MV-4-11 (cell line): ENCODE data around the gene PRKN.
"Not testable (repeated sequence)": the region's sequence is repeated elsewhere in the genome, so short reads cannot be mapped to it uniquely, and the experiment has no call there.

Experiments used
- DNase-seq: peaks from one replicate; lab custom pipeline; 2025; lab: John Stamatoyannopoulos, UW

Gene PRKN

DNA sequence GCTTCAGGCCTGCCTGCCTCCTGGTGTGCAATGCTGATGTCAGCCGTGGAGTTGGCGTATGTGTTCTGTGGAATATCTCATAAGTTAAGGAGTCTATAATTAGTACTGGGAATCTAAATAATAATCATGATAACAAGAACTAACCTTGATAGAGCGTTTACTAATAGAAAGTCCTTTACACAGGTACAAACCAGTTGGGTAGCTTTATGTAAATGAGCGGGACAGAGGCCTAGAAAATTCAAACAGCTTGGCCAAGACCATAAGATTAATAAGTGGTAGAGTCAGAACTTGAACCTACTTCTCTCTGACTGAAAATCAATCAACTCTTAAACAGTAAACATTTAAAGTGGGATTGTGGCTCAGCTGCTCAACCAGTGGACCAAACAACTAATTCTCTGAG is 882.8 kb downstream of the PRKN start:
- no peak for DNase-seq

DNA sequence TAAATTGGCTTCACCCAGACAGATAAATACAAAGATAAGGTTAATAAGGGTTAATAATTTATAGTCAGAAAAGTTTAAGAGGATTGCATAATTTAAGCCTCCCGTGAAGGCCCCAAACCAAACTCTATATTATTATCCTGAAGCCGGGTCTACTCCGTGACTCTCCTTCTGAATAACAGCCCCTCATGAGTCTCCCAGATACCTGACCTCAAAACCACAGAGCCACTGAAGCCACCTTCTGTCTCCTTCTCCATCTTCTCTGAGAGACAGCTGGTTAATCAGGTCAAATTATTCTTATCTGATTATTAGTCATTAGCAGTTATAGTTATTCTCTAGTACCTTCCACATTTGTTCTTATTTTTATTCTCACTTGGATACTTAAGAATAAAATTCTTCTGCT is 884.5 kb downstream of the PRKN start:
- DNase-seq: no peak

DNA sequence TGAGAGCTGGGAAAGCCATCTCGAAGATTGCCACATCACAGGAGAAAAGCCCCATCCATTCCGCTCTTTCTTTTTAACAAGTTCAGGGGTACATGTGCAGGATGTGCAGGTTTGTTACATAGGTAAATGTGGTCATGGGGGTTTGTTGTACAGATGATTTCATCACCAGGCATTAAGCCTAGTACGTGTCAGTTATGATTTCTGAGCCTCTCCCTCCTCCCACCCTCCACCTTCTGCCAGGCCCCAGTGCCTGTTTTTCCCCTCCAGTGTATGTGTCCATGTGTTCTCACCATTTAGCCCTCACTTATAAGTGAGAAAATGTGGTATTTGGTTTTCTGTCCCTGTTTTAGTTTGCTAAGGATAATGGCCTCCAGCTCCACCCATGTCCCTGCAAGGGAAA is 887.2 kb downstream of the PRKN start:
- DNase-seq: no peak

DNA sequence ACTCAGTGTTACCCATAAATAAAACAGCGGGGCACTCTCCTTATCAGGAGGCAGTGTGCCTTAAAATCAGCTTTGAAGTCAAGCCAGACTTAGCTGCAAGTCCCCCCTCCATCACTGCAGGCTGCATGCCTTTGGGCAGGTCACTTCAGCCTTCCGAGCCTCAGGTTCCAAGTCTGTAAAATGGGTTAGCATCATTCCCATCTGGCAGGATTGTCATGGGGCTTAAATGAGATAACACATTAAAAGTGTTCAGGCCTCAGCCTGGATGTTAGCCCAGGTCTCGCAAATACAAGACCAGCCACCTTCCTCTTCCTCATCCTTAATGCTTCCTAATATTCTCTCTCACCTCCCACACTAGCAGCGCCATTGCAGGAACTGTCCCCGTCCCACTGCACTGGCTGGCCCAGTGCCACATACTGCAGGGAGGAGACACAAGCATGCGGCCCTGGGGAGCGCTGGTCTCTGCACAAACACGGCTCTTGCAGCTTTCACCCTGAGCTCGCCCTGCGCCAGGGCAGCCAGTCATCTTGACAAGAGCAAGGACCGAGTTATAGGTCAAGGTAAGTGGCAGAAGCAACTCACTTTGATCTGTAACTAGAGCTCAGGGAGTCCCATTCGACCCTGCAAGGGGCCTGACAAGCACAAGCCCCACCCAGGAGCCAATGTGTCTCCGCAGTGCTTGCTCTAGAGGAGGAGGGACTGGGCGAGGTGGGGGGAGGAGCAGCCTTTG is 889.1 kb downstream of the PRKN start:
- no peak for DNase-seq

DNA sequence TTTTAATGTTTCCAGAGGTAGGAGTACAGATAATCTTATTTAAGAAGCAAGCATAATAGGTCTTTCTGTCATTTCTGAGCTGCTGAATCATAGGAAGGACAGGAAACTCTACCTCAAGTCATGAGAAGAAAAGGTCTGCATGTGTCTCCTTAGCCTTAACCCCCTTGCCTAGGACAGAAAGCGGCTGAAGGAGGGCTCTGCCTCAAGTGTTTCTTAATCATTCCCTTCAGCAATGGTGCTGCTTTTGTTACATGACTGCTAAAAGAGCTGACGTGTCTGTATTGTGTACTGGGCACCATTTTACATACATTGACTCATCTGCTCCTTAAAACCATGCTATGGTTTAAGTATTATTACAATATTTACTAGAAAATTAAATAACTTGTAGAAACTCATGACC is 889.7 kb downstream of the PRKN start:
- DNase-seq: no peak

DNA sequence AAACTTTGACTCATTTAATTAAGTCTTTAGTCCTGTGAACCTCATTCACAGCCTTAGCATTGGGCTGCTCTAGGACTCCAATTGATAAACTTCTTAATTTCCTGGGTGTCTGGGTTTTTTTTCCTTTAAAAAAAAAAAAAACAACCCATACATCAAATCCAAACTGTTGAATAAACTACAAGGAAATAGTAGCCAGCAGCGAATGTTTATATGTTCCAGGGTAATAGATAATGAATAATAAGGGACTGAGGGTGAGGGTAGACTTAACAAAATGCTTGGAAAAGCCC is 890.2 kb downstream of the PRKN start:
- DNase-seq: no peak

DNA sequence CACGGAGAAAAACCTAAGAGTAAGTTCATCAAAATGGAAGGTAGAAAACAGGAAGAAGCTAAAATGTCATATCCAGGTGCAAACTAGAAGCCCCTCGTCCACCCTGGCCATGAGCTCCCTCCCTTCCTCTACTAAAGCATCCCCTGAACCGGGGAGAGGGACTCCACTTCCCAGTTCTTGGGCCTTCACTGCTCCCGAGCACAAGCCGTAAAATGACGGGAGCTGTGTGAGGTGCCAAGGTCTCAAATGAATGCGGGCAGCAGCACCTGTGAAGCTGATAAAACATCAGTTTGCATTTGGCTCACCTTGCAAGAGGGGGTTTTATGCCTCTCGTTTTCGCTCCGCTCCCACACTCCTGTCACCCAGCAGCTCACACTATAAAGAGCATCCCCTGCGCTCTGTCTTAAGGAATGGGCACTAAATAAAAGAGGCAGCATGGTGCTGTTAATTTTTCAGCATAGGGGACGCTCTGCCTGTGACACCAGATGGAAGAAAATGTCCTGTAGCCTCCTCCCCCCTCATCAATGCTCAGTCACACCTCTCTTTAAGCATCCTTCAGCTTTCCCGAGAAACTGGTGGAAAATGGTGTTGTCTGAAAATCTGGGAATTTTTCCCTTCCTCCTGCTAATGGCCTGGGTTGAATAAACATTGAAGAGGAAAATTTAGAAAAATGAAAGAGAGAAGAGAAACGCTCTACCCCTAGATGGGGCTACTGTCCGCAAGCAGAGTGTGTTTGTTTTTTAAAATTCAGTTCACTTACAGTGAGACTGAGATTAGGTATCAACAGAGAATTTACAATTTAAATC is 890.7 kb downstream of the PRKN start:
- DNase-seq: no peak

DNA sequence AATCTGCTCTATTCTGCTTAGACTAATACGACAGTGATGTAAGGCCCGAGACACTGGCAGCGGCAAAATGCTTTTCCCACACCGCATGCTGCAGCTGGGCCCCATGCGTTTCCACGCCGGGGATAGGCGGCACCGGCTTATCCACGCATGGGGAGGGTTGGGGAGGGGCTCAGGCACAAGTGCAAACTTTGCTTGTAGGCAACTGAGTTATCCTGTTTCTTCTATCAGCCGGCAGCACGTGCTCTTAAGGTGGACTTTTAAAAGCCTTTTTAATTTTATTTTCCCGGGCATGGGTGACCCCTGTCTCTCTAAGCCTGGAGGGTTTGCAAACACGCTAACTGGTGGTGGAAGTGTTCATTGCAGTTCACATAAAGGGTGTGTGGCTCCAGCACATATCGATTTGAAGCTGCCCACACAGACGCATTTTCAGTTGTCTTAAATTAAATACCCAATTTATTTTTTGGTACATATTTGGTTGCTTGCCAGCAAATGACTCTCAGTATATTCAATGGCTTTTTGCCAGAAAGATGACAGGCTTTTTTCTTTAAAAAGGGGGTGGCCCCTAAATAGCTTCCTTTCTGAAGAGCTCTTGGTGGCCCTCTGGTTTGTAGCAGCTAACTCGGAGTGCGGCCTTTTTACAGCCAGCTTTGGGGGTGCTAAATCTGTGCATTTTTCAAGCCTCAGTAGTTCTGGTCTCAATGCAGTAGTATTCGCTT is 891.9 kb downstream of the PRKN start:
- DNase-seq: no peak

DNA sequence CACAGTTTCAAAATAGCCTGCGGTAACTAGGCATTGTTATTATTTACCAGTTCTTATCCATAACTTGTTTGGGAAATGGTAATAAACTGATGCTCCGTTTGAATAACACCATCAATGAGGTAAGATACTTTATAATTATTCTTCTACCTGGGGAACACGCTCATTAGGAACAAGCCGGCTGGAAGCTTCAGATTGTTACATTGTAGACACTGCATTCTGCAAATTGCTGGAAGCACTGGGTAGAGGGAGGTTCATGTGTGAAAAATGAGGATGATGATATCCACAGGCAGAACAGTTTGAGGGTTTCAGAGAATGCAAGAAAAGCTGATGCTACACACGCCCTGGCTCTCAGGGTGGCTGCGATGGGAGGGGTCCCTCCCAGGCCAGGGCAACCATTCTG is 893.1 kb downstream of the PRKN start:
- DNase-seq: no peak

DNA sequence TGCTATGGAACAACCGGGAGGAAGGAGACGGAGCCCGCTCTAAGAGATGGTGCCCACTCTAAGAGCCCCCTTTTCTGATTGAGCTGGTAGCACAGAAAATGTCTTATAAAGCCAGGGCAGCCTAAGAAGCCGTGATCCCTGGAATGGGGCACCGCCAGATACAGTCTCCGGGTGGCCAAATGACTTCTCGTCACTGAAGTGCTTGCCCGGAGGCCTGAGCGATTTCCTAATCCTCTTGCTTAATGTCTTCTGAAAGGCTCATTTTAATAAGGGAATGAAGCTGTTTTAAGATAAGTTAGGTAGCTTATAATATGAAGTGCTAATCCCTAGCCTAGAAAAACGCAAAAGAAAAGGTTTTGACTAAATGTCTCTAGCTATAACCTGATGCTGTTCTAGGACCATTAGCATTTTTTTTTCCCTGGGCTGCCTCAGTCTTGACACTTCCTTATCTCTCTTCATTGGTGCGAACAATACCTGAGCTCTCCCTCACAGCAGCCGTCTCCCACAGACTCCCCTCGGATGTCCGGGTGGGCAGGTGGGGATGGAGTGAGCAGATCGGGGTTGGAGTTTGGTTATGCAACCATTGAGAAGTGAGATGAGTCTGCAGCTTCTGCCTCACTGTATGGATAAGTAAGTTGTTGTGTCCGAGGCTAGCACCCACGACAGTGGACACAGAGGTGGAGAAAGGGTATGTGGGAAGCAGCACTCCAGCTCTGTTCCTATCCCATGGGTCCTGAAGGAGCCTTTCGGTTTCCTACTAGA is 894.3 kb downstream of the PRKN start:
- no peak for DNase-seq

DNA sequence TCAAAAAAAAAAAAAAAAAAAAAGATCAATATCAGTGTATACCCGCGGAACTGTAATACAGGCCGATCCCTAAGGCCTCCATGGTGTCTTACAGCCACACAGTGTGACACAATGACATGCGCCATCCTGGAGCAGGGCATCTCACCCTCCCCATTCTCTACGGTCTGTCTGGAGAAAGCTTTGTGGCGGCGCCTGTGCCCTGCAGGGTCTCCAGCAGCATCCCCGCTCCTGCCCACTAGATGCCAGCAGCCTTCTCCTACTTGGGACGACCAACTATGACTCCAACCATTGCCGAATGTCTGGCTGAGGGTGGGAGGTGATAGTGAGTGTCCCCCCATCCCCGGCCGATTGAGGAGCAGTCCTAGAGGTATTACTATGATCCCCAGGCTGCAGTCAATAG is 894.9 kb downstream of the PRKN start:
- no peak for DNase-seq

DNA sequence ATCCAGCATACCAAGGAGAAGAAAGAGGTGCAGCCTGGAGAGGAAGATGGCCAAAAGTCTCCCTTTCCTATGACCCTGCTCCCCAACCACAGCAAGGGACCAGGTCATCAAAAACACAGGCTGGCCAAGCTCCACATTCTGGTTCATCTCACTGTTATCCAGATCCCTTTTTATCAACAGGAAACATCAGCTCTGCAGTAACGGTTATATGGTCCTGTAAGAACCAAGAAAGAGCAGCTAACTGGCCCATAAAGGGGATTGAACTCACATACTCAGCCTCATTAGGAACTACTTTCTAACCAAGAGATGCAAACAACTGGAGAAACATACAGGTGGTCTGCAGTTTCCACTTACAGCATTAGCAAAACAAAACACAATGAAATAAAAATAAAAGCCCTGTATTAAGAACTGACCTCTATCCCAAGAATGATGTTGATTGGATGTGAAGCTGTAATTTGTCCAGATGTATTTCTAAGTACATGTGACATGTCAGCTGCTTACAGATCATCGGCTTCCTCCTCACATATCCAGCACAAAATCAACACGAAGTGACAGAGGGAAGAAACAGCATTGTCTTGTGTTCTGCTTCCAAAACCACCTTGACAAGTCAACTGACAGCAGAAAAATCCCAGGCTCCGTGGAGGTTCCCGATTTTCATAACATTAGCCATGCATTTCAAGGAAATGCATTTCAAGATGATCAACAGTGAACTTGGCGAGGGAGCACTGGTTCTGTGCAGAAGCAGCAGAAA is 896.5 kb downstream of the PRKN start:
- no peak for DNase-seq

DNA sequence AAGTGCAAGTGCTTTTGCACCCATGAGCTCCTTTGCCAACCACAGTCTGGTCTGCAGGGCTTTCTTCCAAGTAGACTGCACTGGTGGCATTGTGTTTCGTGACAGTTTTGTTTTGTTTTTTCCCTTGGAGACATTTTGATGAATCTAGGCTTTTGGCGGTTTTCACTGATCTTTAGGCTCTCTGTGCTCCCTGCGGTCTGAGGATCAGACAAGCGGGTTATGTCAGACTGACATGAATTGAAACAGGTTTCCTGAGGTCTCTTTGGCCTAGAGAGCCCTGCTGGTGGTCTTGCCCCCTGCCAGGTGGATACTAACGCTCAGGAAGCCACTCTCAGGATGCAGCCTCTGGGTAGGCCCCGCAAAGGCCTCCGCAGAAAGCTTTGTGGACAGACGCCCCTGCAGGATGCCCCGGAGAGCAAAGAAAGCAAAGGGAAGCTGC is 898.3 kb downstream of the PRKN start:
- DNase-seq: no peak

DNA sequence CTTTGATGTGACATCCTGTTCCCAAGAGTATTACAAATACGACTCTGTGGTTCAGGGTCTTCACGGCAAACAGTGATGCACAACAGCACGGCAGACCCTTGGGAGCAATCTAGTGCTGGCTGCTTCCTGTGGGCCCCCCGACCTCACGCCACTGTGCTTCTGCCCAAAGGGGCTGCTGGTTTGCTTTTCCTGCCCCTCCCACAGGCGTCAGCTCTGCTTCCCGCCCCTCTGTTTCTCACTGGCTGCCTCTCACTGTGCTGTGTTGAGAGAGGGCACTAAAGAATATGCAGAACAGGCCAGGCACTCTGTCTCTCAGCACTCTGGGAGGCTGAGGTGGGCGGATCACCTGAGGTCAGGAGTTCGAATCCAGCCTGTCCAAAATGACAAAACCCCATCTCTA is 899.2 kb downstream of the PRKN start:
- DNase-seq: no peak

DNA sequence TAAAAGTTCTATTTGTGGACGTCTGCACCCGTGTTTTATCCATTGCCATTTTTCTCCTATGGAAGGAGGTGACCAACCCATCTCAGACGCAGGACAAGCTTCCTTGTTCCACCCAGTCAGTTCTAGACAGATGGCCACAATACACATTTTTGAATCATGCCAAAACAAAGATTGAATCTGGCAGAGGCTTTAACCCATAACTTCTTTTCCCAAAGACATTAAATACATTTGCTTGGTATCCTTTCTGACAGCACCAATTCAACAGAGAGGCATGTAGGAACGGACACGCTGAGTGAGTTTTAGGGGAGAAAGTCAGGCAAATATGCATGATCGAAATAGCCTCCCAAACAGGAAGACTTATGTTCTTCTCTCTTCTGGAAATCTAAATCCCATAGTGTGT is 901.1 kb downstream of the PRKN start:
- no peak for DNase-seq

DNA sequence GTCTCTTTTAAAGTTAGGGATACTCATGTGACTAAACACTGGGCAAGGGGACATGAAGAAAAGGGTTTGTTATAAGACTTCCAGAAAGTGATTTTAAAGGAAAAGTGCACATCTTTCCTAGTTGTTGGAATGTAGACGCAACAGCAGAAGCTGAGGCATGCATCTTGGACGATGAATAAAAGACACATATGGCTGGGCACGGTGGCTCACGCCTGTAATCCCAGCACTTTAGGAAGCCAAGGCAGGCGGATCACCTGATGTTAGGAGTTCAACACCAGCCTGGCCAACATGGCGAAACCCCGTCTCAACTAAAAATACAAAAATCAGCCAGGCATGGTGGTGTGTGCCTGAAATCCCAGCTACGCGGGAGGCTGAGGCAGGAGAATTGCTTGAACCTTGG is 905.4 kb downstream of the PRKN start:
- DNase-seq: not testable (repeated sequence)

DNA sequence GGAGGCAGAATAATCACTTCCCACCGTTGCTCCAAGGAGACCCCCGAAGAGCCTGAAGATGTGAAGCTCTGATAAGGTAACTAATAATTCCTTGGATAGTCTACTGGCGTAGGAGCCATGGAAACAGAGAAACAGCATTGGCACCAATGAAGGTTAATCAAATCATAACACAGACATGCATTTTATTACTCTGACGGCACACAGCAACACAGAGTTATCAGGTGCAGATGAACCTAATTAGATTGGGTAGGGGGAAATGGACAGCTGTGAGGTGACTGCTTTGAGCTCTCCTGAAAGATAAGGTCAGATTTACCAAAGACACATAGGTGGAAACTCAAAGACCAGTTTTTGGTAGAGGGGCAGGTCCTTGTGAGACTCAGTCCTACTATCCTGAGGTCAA is 909.7 kb downstream of the PRKN start:
- no peak for DNase-seq

DNA sequence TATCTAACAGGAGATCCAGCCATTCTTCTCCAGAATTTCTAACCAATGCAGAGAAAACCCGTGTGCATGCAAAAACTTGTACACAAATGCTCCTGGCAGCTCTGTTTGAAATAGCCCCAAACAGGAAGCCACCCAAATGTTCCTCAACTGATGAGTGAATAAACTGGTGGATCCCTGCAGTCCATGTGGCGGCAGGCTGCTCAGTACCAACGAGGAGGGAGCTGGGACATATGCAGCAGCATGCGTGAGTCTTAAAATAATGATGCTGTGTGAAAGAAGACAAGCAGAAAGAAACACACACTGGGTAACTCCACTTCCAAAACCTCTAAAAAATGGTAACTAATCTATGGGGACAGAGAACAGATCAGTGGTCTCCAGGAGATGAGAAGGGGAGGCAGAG is 911.6 kb downstream of the PRKN start:
- no peak for DNase-seq

DNA sequence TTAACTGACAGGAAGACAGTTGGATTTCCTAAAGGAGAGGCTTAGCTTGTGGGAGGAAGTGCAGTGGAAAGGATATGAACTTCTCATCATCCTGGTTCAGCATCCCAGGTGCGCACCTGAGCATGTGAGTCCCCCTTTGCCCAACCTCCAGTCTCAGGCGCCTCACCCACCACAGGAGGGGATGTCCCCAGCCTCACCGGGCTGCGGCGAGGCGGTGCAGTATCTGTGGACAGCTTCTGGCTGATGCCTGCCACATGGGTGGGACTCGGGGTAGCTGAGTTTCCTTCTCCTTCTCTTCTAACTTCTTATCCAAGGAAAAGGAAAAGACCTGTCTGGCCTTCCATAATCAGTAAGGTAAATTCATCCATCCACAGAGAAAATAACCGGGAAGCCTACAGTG is 914.4 kb downstream of the PRKN start:
- DNase-seq: no peak

DNA sequence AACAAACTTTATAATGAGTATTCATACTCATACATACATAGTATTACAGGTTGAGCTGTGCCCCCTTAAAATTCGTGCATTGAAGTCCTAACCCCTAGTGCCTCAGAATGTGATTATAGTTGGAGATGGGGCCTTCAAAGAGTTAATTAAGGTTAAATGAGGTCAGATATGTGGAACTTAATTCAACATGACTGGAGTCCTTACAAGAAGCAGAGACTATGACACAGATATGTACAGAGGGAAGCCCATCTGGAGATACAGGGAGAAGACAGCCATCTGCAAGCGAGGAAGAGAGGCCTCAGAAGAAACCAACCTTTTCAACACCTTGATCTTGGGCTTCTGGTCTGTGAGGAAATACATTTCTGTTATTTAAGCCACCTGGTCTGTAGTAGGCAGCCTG is 917.6 kb downstream of the PRKN start:
- DNase-seq: no peak

DNA sequence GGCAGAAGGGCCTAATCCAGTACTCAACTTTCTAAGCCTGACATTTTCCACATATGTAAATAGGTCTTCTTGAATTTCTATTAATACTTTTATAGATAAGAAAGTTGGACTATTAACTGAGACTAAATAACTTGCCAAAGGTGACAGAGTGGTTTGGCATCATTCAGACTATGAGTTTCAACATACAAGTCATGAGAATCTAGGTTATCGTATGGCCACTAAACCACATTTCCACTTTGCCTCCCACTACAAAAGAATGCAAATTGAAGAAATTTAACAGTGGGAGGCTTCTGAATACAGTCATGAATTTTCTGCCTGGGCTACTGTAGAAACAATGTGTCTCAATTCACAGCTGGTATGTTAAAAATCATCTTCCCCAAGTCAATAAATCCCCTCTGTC is 922.7 kb downstream of the PRKN start:
- DNase-seq: no peak

DNA sequence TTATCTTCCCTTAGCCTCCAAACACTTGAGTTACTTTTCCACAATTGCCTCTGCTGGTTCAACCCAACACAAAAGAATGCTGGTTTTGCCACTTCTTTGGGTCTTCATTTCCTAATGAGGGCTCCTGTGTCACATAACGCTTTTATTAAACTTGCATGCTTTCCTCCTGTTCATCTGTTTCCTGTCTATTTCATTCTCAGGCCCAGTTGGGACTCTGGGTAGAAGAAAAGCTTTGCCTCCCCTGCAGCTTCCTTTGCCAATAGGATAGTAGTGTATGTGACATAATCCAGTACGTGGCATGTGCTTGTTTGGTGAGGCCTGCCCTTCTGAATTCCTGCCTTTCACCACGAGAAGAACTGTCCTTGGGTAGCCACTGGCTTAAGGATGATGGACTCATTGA is 924.4 kb downstream of the PRKN start:
- no peak for DNase-seq
